A549 (cell line): ENCODE data around the gene RNF17. TPM values are rescaled to one million over a fixed set of nuclear protein-coding genes. Genes with fewer than 3 reads are reported as not detected.

ENCODE experiments used
- ATAC-seq, 2 experiments: fragments of 200-7000 bp in 1 of 2; fragments of >200 bp in 1 of 2; cut with Nextera tagmentation in 1 of 2; cut with Tn5 transposase in 1 of 2; 3 replicates each; pipeline versions ENCODE4 v1.8.0 to v1.9.1; 2018 to 2020; ENCODE audit warnings: mild to moderate bottlenecking in 1 of 2, moderate library complexity in 1 of 2
- CTCF ChIA-PET: fragments of 300-600 bp; sonication (Branson Sonifier 250); formaldehyde crosslinking; extraction: SDS; loops from one replicate; lab custom pipeline; 2021; ENCODE audit warnings: antibody characterized with exemption, inconsistent platforms; lab: Yijun Ruan, JAX
- POLR2A ChIA-PET: fragments of 350-600 bp; formaldehyde crosslinking; extraction: SDS; loops from one replicate; lab custom pipeline; 2021; ENCODE audit warnings: antibody characterized with exemption, inconsistent platforms; lab: Yijun Ruan, JAX
- DNase-seq, 2 experiments: peaks; one replicate each; pipeline versions ENCODE4 v3.0.0 to v3.0.0-alpha.2; 2011 to 2016; ENCODE audit warnings: low read depth in 1 of 2, low spot score in 1 of 2
- FAIRE-seq: peaks from 2 replicates; lab custom pipeline; 2011; peaks lifted over from hg19 to GRCh38; lab: Jason Lieb, UNC
- H3K27ac ChIP-seq, 2 experiments: fragments of >200 bp; sonication (Bioruptor Twin); formaldehyde crosslinking; 3 replicates each; pipeline ENCODE4 v1.5.1; 2016 to 2017
- H3K4me1 ChIP-seq: fragments of >200 bp; sonication (Bioruptor Twin); formaldehyde crosslinking; 3 replicates; pipeline ENCODE4 v1.6.1; 2016
- H3K4me2 ChIP-seq: fragments of >200 bp; sonication (Bioruptor Twin); formaldehyde crosslinking; 3 replicates; pipeline ENCODE4 v1.6.1; 2016
- H3K4me3 ChIP-seq: fragments of >200 bp; sonication (Bioruptor Twin); formaldehyde crosslinking; 3 replicates; pipeline ENCODE4 v1.5.1; 2016
- H3K9me3 ChIP-seq: fragments of >200 bp; sonication (Bioruptor Twin); formaldehyde crosslinking; 3 replicates; pipeline ENCODE4 v1.6.1; 2016
- BHLHE40 ChIP-seq: IDR thresholded peaks from 2 replicates; pipeline ENCODE4 v1.6.1; 2012; ENCODE audit warnings: low read depth, low read length, inconsistent platforms
- CBX2 ChIP-seq: fragments of 200-600 bp; sonication (generic); IDR thresholded peaks from 2 replicates; pipeline ENCODE4 v1.6.1; 2016; ENCODE audit warnings: low read depth, mild to moderate bottlenecking, borderline replicate concordance
- CHD2 ChIP-seq: fragments of 150-350 bp; IDR thresholded peaks from 2 replicates; pipeline ENCODE4 v1.6.1; 2014; ENCODE audit warnings: low read length; ENCODE audit not compliant: partially characterized antibody
- EHMT2 ChIP-seq: fragments of 200-600 bp; sonication (generic); IDR thresholded peaks from 2 replicates; pipeline ENCODE4 v1.6.1; 2016; ENCODE audit warnings: antibody characterized with exemption, low read depth, mild to moderate bottlenecking, moderate library complexity
- FOSL2 ChIP-seq, 2 experiments: fragments of 450-650 bp in 1 of 2; fragments of >200 bp in 1 of 2; sonication (Bioruptor Twin) in 1 of 2; formaldehyde crosslinking; IDR thresholded peaks; 2 replicates each; pipeline versions ENCODE4 v1.5.0 to v1.6.1; 2016 to 2020; ENCODE audit warnings: mild to moderate bottlenecking in 1 of 2, moderate library complexity in 1 of 2
- GATA3 ChIP-seq: IDR thresholded peaks from 2 replicates; pipeline ENCODE4 v1.6.1; 2012; ENCODE audit warnings: borderline replicate concordance
- HDAC2 ChIP-seq: fragments of 200-600 bp; sonication (generic); IDR thresholded peaks from 2 replicates; pipeline ENCODE4 v1.6.1; 2016
- HOXA7 ChIP-seq: fragments of 250-450 bp; sonication (Bioruptor Pico); IDR thresholded peaks from 2 replicates; pipeline ENCODE4 v1.5.0; 2020; ENCODE audit warnings: mild to moderate bottlenecking, moderate library complexity
- HOXB13 ChIP-seq: fragments of 250-450 bp; sonication (Bioruptor Pico); IDR thresholded peaks from 2 replicates; pipeline ENCODE4 v1.5.0; 2020; ENCODE audit warnings: low read depth, mild to moderate bottlenecking, moderate library complexity
- KDM5A ChIP-seq: fragments of 200-600 bp; sonication (generic); IDR thresholded peaks from 2 replicates; pipeline ENCODE4 v1.6.1; 2016; ENCODE audit warnings: antibody characterized with exemption, mild to moderate bottlenecking
- MAZ ChIP-seq: fragments of 150-350 bp; IDR thresholded peaks from 2 replicates; pipeline ENCODE4 v1.6.1; 2014; ENCODE audit warnings: antibody characterized with exemption, low read depth, low read length, borderline replicate concordance
- MYC ChIP-seq: IDR thresholded peaks from 2 replicates; pipeline ENCODE4 v1.6.1; 2012; ENCODE audit warnings: mild to moderate bottlenecking, inconsistent platforms, low read length, improper control_type of control experiment, borderline replicate concordance
- NFE2L2 ChIP-seq: fragments of 150-350 bp; conservative IDR thresholded peaks from 2 replicates; pipeline ENCODE4 v1.6.1; 2014; ENCODE audit warnings: low read length
- NR3C1 ChIP-seq: fragments of >200 bp; sonication (Bioruptor Twin); formaldehyde crosslinking; IDR thresholded peaks from 3 replicates; pipeline ENCODE4 v1.6.1; 2017
- PHF8 ChIP-seq: fragments of 200-600 bp; sonication (generic); IDR thresholded peaks from 2 replicates; pipeline ENCODE4 v1.6.1; 2016; ENCODE audit warnings: low read depth, mild to moderate bottlenecking, antibody characterized with exemption, moderate library complexity, borderline replicate concordance
- POLR2AphosphoS2 ChIP-seq: conservative IDR thresholded peaks from 2 replicates; pipeline ENCODE4 v1.6.1; 2012; ENCODE audit warnings: low read length, improper control_type of control experiment, inconsistent platforms
- RARB ChIP-seq: fragments of 250-450 bp; sonication (Bioruptor Pico); IDR thresholded peaks from 2 replicates; pipeline ENCODE4 v1.8.0; 2021; ENCODE audit warnings: mild to moderate bottlenecking, moderate library complexity
- RCOR1 ChIP-seq: fragments of 150-350 bp; IDR thresholded peaks from 2 replicates; pipeline ENCODE4 v1.6.1; 2014; ENCODE audit warnings: antibody characterized with exemption, low read length, low read depth
- RFX5 ChIP-seq: fragments of 450-650 bp; IDR thresholded peaks from 2 replicates; pipeline ENCODE4 v1.7.1; 2014; ENCODE audit warnings: antibody characterized with exemption, mild to moderate bottlenecking, moderate library complexity
- RNF2 ChIP-seq: fragments of 200-600 bp; sonication (generic); IDR thresholded peaks from 2 replicates; pipeline ENCODE4 v1.6.1; 2016; ENCODE audit warnings: low read depth, mild to moderate bottlenecking, antibody characterized with exemption, moderate library complexity, borderline replicate concordance
- SMC3 ChIP-seq: fragments of >200 bp; sonication (Bioruptor Twin); formaldehyde crosslinking; IDR thresholded peaks from 3 replicates; pipeline ENCODE4 v1.6.1; 2018; ENCODE audit warnings: inconsistent platforms
- TFCP2L1 ChIP-seq: fragments of 250-450 bp; sonication (Bioruptor Pico); IDR thresholded peaks from 2 replicates; pipeline ENCODE4 v1.5.0; 2021; ENCODE audit warnings: mild to moderate bottlenecking
- TP53 ChIP-seq: fragments of 250-450 bp; sonication (Bioruptor Pico); IDR thresholded peaks from 2 replicates; pipeline ENCODE4 v1.5.0; 2021; ENCODE audit warnings: mild to moderate bottlenecking, moderate library complexity
- ZFP36 ChIP-seq: fragments of 450-650 bp; IDR thresholded peaks from 2 replicates; pipeline ENCODE4 v1.6.1; 2014; ENCODE audit warnings: borderline replicate concordance; ENCODE audit not compliant: partially characterized antibody
- WGBS: methylation state at CpG from one replicate; pipeline ENCODE4 v1.1.6; 2017; ENCODE audit errors: missing lambda C conversion rate; 5-methylcytosine and 5-hydroxymethylcytosine counted together
- polyA plus RNA-seq, 4 experiments: library from polyadenylated mRNA; depleted of rRNA in 3 of 4; stranded (reverse); fragments of >200 nt; fragmentation: RNase III in 1 of 4; extraction: RNeasy Plus Mini Kit Qiagen cat#74134 plus additional on column Dnase treatment in 1 of 4; gene quantifications; 2 replicates in 3 of 4; 3 replicates in 1 of 4; pipeline ENCODE4 v1.2.3, GENCODE V29; 2011 to 2017
- TF ChIP-seq, protein P1 (sequence below): fragments of >200 bp; sonication (Bioruptor Twin); formaldehyde crosslinking; IDR thresholded peaks from 3 replicates; pipeline ENCODE4 v1.6.1; 2016
- TF ChIP-seq, protein P2 (sequence below): IDR thresholded peaks from 2 replicates; pipeline ENCODE4 v1.6.1; 2012; ENCODE audit warnings: low read depth, borderline replicate concordance
- TF ChIP-seq, protein P3 (sequence below): fragments of 150-350 bp; IDR thresholded peaks from 2 replicates; pipeline ENCODE4 v1.6.1; 2014; ENCODE audit warnings: low read depth, mild to moderate bottlenecking, low read length

Gene RNF17
- polyA plus RNA-seq, 2 of the 4 experiments (the other 2 are of a cell fraction) = not detected

DNA sequence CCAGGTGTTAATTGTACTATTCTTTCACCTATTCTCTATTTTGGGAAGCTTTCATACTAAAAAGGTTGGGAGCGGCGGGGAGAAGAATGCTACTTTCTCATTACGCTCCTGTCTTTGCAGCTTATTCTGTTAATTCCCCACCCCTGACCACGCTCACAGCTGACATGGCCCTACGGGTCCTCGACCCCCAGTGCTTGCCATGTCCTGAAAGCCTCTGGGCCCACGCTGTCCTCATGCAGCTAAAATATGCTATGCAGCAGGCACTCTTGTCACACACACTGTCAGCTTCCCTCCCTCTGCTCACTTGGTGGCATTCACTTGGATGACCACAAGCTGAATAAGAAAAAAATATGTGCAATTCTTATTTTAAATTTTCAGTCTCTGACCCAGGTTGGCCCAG is 126.3 kb downstream of the RNF17 start:
- CTCF ChIA-PET = interaction anchor here (1.8 kb wide), 1 partner anchor 16 kb away, joined by 4 read pairs; no protein-coding TSS in a partner anchor
- TF ChIP-seq SMC3 = no peak
- no peak for TF ChIP-seq HOXA7 (CRISPR knock-in tag)
- no peak for TF ChIP-seq HDAC2
- TF ChIP-seq, protein P1, sequence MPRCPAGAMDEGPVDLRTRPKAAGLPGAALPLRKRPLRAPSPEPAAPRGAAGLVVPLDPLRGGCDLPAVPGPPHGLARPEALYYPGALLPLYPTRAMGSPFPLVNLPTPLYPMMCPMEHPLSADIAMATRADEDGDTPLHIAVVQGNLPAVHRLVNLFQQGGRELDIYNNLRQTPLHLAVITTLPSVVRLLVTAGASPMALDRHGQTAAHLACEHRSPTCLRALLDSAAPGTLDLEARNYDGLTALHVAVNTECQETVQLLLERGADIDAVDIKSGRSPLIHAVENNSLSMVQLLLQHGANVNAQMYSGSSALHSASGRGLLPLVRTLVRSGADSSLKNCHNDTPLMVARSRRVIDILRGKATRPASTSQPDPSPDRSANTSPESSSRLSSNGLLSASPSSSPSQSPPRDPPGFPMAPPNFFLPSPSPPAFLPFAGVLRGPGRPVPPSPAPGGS = no peak
- TF ChIP-seq FOSL2 (IDR thresholded peaks at IDR 0.05) = no peak
- no peak for TF ChIP-seq FOSL2 (CRISPR knock-in tag; IDR thresholded peaks at IDR 0.05)
- TF ChIP-seq RFX5 = no peak
- TF ChIP-seq, protein P2, sequence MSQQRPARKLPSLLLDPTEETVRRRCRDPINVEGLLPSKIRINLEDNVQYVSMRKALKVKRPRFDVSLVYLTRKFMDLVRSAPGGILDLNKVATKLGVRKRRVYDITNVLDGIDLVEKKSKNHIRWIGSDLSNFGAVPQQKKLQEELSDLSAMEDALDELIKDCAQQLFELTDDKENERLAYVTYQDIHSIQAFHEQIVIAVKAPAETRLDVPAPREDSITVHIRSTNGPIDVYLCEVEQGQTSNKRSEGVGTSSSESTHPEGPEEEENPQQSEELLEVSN = no peak
- no peak for TF ChIP-seq MYC
- TF ChIP-seq, protein P3, sequence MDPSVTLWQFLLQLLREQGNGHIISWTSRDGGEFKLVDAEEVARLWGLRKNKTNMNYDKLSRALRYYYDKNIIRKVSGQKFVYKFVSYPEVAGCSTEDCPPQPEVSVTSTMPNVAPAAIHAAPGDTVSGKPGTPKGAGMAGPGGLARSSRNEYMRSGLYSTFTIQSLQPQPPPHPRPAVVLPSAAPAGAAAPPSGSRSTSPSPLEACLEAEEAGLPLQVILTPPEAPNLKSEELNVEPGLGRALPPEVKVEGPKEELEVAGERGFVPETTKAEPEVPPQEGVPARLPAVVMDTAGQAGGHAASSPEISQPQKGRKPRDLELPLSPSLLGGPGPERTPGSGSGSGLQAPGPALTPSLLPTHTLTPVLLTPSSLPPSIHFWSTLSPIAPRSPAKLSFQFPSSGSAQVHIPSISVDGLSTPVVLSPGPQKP = no peak
- no peak for TF ChIP-seq HOXB13
- no peak for TF ChIP-seq CHD2
- TF ChIP-seq PHF8 = no peak
- no peak for TF ChIP-seq RCOR1
- TF ChIP-seq BHLHE40 = no peak
- no peak for TF ChIP-seq RNF2

DNA sequence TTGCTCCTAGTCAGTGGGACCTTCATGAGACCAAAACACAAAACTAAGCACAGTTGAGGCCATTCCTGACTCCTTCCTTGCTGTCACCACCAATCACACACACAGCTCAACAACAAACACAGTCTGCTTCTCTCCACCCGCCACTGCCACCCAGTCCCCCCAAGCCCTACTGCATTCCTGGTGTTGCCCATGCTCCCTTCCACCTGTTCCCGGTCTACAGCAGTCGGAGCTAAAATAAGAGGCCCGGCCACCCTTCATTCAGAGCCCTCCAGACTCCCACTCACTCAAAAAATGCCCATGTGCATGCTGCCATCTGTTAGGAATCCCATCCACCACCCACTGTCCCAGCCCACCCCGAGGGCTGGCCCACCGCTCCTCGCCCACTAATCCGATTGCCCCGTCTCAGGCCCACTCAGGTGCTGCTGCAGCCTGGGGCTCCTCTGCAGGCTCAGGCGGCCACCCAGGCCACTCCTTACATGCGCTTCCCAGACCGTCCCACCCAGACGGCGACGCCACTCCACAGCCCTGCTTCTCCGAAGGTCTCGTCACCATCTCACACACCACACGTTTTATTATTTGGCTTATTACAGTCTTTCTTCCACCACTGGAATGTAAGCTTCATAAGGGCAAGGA is 127.6 kb downstream of the RNF17 start:
- ATAC-seq (no peak), FAIRE-seq (no peak), DNase-seq (no peak)
- Histone ChIP-seq H3K27ac (no peak overlapping the region), H3K9me3 (no peaks in the 10 kb centered on the region), H3K4me3 (no peak overlapping the region), H3K4me1 (no peaks in the 10 kb centered on the region), H3K4me2 (no peak overlapping the region)
- CTCF ChIA-PET = interaction anchor here (1.8 kb wide), 1 partner anchor 15 kb away, joined by 4 read pairs; no protein-coding TSS in a partner anchor
- POLR2A ChIA-PET = no interaction called here
- WGBS = 95% methylated on average over 18 of the region's 18 CpGs
- no peak for TF ChIP-seq POLR2AphosphoS2
- TF ChIP-seq RARB (CRISPR knock-in tag) = no peak
- TF ChIP-seq NFE2L2 = no peak
- no peak for TF ChIP-seq MAZ
- no peak for TF ChIP-seq HDAC2
- no peak for TF ChIP-seq PHF8
- TF ChIP-seq FOSL2 (IDR thresholded peaks at IDR 0.05) = no peak
- no peak for TF ChIP-seq FOSL2 (CRISPR knock-in tag; IDR thresholded peaks at IDR 0.05)
- TF ChIP-seq CBX2 = no peak
- no peak for TF ChIP-seq NR3C1
- TF ChIP-seq EHMT2 = no peak
- TF ChIP-seq RNF2 = no peak
- TF ChIP-seq GATA3 = no peak
- TF ChIP-seq TP53 (CRISPR knock-in tag) = no peak
- no peak for TF ChIP-seq KDM5A
- TF ChIP-seq TFCP2L1 (CRISPR knock-in tag) = no peak
- TF ChIP-seq ZFP36 = no peak

More for the DNA sequence above, 126.3 kb downstream of the RNF17 start:
- WGBS = 92% methylated on average over 6 of the region's 7 CpGs
- Histone ChIP-seq H3K27ac (no peak overlapping the region), H3K4me1 (no peaks in the 10 kb centered on the region), H3K4me2 (no peak overlapping the region), H3K9me3 (no peaks in the 10 kb centered on the region), H3K4me3 (no peak overlapping the region)
- FAIRE-seq (no peak), DNase-seq (no peak), ATAC-seq (no peak)
- POLR2A ChIA-PET = no interaction called here
